ENCODE results near the gene DZIP1L. TPM values are rescaled to one million over a fixed set of nuclear protein-coding genes. Genes with fewer than 3 reads are reported as not detected.
"Not testable (repeated sequence)": the region's sequence is repeated elsewhere in the genome, so short reads cannot be mapped to it uniquely, and the experiment has no call there.

DZIP1L gene
- total RNA-seq, 1 donor from 2014 or later, result not detected

DNA sequence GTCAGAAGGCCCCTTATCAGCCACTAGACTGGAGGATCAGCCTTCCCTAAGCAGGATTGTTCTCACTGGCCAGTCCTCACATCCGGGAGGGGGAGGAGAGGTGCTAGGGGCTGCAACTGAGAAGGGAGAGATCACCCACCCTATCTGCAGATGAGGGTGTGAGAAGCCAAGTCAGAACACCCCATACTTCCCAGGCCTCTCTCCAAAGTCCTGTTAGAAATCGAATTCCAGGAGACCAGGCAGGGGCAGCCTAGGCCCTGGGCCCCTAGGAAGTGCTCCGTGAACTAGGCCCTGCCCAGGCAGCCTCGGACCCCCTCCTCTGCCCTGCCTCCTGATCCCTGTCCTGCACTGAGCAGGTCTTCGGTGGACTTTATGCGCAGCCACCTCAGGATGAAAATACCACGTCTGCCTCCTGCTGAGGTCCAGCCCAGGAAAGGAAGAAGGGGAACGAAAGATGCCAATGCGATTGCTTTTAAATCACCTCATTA, 933 bp downstream of the DZIP1L start:
- intact Hi-C loops (cut with micrococcal nuclease), result no loop called here

DNA sequence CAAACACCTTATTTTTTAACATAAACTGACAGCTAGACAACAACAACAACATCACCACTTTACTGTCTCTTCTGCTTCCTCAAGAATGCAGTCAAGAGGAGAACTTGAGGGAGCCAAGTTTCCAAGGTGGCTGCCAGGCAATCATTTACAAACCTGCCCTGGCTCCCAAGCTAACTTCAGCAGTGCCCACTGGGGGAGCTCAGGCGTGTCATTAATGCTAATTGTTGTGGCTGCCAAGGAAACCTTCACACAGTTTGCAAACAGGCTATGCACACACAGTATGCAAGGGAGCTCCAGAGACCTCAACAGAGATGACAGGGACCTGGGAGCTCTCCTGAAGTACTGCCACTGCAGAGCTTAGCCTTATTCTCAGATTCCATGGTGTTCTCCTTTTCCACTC, 2.1 kb downstream of the DZIP1L start:
- intact Hi-C loops (cut with micrococcal nuclease), result no loop called here

DNA sequence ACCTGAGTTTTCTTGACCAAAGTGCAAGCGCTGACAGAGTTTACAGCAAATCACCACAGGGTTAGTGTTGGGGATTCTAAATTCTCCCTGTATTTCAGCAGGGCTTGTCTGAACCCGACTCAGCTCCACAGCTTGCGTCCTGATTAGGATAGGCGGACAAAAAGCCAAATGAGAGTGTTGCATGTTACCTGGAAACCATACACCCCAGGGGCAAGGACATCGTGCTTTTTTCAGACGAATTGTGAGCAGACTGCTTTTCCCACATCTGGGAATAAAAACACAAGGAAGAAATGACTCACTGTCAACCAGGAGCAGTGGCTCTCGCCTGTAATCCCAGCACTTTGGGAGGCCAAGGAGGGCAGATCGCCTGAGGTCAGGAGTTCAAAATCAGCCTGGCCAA, 3.0 kb downstream of the DZIP1L start:
- intact Hi-C loops (cut with micrococcal nuclease), result no loop called here

DNA sequence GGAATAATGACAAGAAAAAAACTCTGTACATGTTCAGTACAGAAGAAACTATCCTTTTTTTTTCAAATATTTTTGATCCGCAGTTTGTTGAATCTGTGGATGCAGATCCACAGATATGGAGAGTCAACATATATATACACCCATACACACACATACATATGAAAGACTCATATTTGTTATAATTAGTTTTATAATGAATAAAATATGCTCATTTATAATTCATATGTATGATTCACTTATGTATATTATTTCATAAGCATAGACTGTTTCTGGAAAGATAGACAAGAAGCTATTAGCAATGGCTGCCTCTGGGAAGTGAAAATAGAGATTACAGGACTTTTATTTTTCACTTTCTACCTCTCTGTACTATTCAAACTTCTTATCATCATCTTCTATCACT, 9.8 kb downstream of the DZIP1L start:
- intact Hi-C loops (cut with micrococcal nuclease), result no loop called here

DNA sequence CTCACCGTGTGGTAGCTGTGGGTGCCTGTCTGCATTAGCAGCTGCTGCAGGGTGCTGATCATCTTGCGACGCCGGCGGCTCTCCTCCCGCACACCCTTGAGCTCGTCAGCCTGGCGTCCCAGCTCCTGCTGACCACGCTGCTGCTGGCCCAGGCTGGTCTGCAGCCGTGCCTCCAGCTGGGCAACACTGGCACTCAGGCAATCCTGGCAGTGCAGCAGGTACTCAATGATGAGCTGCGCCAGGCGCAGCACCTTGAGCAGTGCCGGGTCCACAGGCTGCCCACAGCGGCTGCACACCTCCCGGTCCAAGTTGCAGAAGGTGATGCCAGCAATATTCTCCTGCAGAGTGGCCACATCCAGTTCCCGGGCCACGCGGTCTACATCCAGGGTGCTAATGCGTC, 11.9 kb downstream of the DZIP1L start:
- intact Hi-C loops (cut with micrococcal nuclease), result no loop called here

DNA sequence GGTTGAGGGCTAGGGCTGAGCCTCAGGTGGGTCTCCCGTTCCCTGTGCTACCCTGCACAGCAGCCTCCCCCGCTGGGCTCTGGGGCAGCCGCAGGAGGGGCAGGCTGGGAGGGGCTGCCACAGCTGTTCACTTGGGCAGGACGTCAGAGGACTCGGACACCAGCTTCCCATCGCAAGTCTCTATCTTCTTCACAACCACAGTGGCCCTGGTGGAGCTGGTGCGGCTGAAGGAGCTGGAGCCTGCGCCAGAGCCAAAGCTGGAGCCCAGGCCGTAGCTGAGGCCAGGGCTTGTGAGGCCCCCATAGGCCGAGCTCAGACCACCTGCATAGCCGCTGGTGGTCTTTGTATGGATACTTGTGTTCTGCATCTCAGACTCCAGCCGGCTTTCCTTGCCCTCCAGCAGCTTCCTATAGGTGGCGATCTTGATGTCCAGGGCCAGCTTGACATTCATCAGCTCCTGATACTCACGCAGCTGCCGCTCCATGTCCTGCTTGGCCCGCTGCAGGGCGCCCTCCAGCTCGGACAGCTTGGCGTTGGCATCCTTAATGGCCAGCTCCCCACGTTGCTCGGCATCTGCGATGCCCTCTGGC, 14.0 kb downstream of the DZIP1L start:
- intact Hi-C loops (cut with micrococcal nuclease), result not testable (repeated sequence)

DNA sequence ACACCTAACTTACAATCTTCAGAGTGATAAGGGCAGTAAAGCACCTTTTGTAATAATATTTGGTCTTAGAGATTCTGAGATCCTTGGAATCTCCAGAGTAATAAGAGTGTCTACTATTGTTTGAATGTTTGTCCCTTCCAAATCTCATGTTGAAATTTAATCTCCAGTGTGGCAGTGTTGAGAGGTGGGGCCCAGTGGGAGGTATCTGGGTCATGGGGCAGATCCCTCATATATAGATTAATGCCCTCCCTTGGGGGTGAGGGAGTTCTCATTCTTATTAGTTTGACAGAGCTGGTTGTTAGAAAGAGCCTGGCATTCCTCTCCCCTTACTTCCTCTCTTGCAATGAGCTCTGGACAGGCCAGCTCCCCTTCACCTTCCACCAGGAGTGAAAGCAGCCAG, 16.0 kb downstream of the DZIP1L start:
- intact Hi-C loops (cut with micrococcal nuclease), result no loop called here

DNA sequence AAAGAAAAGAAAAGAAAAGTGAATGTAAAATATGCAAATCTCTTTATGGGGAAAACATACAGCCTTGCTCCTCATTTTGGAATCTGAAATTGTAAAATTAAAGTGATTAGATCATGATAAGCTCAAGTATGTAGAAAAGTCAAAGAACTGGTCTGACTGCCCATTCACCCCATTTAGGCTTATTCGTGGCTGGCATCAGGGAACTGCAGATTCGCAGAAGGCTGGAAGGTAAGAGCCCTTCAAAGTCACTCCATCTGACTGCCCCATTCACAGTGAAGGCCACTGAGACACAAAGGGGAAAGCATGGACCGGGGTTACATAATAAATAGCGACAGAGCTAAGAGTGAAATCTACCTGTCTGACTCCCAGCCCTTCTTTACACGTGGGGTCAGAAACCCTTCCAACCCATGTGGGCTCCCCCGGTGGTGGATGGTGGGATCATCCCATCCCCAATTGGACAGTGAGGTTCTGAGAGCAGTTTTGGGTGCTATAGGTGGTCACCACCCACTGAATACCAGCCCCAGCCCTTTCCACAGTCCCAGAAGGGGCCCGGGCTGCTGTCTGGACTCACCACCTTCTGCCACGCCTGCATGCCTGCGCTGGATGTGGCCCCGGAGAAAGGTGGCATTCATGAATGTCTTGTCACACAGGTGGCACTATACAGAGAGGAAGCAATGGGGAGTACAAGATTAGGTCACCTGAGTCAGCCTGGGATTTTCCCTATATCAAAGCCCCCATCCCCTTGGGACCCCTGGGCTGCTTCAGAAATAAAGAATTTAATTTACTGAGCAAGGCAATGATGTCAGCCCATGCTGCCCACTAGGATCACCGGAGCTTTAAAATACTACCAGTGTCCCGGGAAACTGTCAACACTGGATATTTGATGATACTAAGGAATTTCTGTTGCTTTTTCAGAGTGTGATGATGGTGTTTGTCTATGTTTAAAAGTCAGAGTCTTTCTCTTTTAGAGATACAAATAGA, 17.9 kb downstream of the DZIP1L start:
- intact Hi-C loops (cut with micrococcal nuclease), result no loop called here

DNA sequence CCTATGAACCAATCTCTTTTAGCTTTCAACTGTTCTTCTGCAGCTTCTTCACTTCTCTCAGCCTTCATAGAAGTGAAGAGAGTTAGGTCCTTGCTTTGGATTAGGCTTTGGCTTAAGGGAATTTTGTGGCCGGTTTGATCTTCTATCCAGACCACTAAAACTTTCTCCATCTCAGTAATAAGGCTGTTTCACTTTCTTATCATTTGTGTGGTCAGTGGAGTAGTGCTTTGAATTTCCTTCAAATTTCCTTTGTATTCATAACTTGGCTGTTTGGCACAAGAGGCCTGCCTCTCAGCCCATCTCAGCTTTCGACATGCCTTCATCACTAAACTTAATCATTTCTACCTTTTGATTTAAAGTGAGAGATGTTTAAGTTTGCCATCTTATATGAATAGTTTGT, 21.7 kb downstream of the DZIP1L start:
- intact Hi-C loops (cut with micrococcal nuclease), result no loop called here

DNA sequence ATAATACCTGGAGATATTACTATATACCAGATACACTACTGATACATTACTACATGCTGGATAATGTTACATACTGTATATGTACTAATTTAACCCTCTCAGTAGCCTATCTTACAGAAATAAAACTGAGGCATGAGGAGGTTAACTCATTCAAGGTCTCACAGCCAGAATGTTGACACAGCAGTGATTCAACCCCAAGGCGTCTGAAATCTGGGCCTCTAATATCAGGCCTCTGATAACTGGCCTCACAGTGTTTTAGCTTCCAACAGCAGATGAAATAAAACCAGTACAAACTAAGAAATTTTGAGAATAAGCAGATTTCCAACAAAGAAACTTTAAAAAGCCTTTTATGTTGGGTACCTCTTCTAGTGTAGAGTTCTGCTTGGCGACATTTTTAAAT, 23.4 kb downstream of the DZIP1L start:
- intact Hi-C loops (cut with micrococcal nuclease), result no loop called here

DNA sequence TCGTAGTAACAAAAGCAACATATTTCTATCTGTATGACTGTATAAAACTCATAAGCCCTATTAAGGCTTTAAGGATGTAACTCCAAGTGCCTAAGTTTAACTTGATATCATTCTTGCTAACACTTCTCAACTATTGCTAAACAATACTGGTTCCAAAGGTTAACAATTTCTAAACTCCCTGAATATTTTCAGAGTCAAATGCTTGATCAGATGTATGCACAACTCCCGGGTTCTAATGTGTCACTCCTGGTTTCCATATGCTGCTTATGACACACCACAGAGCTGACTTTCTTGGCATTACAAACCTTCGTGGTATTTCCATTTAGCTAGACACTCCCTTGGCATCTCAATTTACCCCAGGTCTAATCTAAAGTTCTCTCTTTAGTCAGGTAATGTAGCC, 26.3 kb downstream of the DZIP1L start:
- intact Hi-C loops (cut with micrococcal nuclease), result no loop called here

DNA sequence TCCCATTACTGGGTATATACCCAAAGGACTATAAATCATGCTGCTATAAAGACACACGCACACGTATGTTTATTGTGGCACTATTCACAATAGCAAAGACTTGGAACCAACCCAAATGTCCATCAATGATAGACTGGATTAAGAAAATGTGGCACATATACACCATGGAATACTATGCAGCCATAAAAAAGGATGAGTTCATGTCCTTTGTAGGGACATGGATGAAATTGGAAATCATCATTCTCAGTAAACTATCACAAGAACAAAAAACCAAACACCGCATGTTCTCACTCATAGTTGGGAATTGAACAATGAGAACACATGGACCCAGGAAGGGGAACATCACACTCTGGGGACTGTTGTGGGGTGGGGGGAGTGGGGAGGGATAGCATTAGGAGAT, 29.7 kb downstream of the DZIP1L start:
- intact Hi-C loops (cut with micrococcal nuclease), result not testable (repeated sequence)

DNA sequence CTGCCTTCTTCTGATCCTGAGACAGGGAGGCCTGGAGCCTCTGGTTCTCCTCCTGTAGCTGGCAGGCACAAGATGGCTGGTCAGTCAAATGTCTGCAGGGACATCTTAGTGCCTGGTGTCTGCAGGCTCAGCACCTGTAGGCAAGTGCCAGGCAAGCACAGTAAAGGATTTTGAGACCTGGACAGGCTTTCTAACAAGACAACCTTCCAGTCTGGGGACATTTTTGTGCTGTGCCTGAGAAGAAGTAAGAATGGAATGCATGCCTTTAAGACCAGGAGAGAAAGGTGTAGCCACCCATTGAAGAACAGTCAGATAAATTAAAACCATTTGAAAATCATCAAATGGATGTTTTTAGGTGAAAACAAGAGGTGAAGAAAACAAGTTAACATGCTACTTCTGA, 31.2 kb downstream of the DZIP1L start:
- intact Hi-C loops (cut with micrococcal nuclease), result loop anchor here (5.0 kb wide), 1 partner anchor 33 kb away; the partner anchor contains the start of gene DZIP1L

DNA sequence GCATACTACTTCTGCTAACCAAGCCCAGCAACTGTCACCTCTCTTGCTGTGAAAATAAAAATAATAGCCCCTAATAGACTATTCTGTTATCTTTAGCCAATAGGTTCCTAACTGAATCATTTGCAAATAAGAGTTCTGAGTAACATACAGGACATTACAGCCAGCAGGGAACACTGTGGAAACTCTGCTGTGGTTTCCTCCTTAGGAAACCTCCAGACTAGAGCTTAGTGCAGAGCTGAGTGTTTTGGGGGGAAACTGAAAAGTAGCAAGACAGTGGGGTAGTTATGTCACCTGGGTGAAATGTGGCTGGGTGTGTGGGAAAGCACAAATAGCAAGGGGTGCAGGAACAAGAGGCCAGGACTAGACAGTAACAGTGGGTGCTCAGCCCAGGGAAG, 32.4 kb downstream of the DZIP1L start:
- intact Hi-C loops (cut with micrococcal nuclease), result loop anchor here (5.0 kb wide), 1 partner anchor 34 kb away; the partner anchor contains the start of gene DZIP1L

DNA sequence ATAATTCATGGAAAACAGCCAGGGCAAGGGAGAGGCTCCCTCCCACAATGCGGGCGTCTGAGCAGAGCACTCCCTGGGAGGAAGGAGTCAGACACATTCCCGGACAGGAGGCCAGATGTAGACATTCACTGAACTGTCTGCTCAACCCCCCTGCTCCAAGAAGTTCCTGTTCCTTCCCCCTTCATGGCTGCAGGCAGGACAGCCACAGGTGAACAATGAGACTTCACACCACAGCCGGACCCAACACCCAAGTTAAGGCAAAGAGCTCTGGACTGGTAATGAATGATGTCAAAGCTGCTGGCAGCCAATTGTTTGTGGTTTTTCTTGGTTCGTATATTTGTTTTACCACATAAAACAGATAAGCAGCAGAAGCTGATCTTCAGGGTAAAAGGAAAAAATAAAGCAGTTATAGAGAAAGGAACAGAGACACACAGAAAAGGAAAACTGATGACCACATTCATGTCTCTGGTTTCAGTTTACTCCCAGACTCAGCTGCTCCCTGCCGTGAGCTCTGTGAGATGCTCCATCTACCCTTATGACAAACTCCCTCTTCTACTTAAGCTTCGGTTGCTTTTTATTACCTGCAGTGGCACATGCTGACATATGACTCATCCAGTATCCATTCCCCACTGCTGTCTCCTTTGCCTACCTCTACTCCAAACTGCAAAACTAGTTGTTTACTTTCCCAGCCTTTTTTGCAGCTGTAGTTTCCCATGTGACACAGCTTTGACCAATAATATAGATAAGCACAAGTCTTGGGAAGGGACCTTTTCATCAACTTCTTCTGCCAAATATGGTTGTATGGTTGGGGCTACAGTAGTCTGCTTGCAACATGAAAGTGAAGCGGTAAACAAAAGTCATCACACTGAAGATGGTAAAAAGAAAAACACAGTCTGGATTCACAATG, 33.1 kb downstream of the DZIP1L start:
- intact Hi-C loops (cut with micrococcal nuclease), result loop anchor here (5.0 kb wide), 1 partner anchor 35 kb away; the partner anchor contains the start of gene DZIP1L

DNA sequence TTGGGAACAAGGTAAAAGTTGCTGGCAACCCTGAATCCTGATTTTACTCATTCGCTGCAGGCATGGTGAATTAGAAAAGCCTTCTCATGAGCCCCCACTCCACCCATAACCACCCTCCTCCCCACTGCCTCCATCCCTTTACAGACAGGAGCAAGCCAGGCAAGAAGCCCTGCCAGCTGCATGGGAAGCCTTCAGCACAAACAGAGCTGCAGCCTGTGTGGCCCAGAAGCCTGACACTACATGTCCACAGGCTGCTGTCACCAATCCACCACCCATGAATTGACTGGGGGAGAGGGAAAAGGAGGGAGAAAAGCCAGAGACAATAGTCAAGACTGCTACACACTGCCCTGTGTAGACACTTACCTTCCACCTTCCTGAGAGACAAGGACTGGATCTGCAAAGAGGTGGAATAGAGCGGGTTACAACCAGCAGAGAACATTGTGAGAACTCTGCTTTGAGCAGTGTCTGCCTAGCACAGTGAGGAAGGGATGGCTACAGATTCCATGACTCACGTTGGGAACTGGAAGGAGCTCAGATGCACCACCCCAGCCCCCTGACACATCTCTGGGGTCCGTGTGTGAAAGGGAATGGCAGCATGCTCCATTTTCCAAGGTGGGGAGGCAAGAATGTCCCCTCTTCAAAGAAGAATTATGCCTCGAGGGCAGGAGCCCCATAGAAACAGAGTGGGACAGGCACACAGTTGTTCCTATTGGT, 33.9 kb downstream of the DZIP1L start:
- intact Hi-C loops (cut with micrococcal nuclease), result loop anchor here (5.0 kb wide), 1 partner anchor 36 kb away; the partner anchor contains the start of gene DZIP1L

DNA sequence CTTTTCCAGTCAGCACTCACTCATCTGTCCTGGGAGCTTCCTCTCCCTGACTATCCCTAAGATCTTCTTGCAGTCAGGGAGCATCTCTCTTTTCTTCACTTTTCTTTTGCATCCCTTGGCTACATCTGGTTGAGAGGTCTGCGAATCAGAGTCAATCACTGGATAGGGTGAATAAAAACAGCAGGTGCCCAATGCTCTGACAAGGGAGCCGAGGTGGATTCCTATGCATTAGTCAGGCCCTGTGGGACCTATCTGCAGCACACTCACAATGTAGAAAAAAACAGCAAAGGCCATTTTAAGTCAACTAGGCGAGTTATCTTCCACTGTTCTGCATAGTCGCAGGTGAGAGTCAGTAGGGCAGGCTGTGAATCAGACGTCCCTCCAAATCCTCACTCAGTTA, 35.5 kb downstream of the DZIP1L start:
- intact Hi-C loops (cut with micrococcal nuclease), result loop anchor here (5.0 kb wide), 1 partner anchor 37 kb away; the partner anchor contains the start of gene DZIP1L

DNA sequence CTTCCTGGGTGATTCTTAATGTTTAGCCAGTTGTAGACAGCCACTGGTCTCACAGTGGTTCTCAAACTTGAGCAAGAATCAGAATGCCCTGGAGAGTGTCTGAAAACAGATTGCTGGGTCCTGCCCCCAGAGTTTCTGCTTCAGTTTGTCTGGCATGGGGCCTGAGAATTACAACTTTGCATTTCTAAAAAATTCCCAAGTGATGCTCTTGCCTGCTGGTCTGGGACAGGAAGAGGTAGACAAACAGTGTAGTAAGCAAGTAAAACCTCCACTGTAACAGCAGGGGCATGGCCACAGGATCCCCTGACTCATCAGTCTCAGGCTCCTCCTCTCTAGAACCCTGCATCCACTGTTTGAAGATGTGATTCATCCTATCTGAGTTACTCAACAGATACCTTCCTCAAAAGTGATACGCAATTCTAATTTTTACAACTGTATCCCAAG, 36.5 kb downstream of the DZIP1L start:
- intact Hi-C loops (cut with micrococcal nuclease), result no loop called here

DNA sequence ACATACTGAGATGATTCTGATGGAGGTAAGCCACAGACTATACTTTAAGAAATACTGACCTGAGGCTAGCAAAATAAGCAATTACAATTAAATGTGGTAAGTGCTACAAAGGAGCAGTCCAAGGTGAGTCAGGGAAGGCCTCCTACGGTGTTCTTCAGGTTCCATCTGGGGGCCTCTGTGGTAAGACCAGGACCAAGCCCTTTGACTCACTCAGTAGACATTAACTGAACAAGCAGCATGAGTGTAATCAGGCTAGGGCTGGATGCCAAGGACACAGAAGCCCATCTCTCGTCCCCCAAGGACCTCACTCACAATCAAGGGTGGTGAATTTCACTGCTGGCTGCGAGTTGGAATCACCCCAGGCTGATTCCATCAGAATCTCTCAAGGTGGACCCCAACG, 37.3 kb downstream of the DZIP1L start:
- intact Hi-C loops (cut with micrococcal nuclease), result no loop called here

DNA sequence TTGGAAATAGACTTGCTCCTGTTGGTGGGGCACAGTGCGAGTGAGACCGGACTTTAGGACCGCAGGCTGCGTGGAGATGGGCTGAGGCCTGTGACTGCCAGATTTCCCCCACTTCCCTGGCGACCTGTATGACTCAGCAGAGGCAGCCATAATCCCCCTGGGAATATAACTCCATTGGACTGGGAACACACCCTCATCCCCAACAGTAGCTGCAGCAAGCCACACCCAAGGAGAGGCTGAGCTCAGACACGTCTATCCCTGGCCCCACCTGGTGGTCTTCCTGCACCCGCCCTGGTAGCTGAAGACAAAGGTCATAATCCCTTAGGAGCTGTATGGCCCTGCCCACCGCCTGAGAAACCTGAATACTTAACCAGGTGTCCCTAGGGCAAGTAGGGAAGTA, 42.6 kb downstream of the DZIP1L start:
- intact Hi-C loops (cut with micrococcal nuclease), result no loop called here

Measured in T-helper 2 cell treated with Interferon-gamma antibody and Interleukin-4, amounts not matched to agents 100 ng/mL and 5 ng/mL, for 36 hours (primary cell).